HG03432 (cell line): Measurements from ENCODE around the gene VCAN.
"Not testable (repeated sequence)": the region's sequence is repeated elsewhere in the genome, so short reads cannot be mapped to it uniquely, and the experiment has no call there.

Experiments used
- ATAC-seq: cut with Tn5 transposase; IDR thresholded peaks from one replicate; pipeline ENCODE4 v1.9.1; 2021; ENCODE audit warnings: mild to moderate bottlenecking, moderate library complexity; ENCODE audit not compliant: unreplicated experiment

The VCAN gene

DNA sequence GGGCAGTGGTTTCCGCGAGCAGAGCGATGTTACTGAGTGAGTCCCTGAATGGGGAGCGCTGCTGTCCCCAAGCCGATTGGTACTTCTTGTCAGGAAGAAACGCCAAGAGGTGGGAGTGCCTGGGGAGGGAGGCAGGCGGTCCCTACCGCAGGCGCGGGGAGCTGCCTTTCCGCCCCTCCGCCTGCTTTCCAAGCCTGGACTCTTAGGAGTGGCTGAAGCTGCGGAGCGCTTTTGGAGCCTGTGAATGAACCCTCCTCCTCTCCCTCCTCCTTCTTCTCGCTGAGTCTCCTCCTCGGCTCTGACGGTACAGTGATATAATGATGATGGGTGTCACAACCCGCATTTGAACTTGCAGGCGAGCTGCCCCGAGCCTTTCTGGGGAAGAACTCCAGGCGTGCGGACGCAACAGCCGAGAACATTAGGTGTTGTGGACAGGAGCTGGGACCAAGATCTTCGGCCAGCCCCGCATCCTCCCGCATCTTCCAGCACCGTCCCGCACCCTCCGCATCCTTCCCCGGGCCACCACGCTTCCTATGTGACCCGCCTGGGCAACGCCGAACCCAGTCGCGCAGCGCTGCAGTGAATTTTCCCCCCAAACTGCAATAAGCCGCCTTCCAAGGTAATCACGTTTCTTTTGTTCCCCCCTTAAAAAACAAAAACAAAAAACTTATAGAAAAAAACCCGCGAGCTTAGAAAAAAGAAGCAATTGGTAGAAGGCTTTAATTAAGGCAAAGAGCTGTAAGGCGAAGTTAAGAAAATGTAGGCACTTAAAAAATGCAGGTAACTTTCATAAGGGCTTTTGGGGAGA is at the start of gene VCAN:
Gene VCAN (plus strand): TSS at position 340 of the 808 bp plus-strand sequence. CDS start 11,775 bp downstream, outside the sequence.
- ATAC-seq = no peak

DNA sequence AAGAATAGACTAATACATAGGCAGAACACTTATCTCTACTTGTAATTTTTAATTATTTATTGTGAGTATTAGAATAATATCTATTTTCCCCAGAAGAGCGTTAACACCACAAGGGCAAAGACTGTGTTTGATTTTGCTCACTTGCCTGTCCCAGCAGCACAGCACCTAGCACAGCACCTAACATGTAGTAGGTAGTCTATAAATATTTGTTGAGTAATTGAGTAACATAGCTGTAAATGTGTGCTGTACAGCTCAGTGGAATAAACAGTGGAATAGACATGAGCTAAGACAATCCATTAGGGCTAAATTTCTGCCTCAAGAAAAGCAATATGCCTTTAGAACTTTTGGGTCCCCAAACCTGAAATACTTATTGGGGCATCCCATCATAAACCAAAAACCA is 49.3 kb upstream of the VCAN start:
- no peak for ATAC-seq

DNA sequence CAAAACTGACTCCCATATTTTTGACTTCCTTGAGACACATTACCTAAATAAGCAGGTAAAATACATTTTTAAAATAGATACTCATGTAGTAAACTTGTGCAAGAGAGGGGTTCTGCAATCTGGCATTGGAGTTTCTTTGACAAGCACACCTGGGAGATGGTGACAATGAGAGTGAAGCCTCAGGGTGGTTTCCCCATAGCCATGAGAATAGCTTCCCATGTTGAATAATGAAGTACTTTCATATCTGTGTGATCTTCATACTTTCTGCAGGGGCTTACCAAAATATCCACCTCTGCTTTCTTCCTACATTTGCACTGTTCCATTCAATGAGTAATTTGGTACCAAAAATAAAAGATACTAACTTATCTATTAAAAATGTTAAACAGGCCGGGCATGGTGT is 44.7 kb upstream of the VCAN start:
- peak; percentile 64 for ATAC-seq

DNA sequence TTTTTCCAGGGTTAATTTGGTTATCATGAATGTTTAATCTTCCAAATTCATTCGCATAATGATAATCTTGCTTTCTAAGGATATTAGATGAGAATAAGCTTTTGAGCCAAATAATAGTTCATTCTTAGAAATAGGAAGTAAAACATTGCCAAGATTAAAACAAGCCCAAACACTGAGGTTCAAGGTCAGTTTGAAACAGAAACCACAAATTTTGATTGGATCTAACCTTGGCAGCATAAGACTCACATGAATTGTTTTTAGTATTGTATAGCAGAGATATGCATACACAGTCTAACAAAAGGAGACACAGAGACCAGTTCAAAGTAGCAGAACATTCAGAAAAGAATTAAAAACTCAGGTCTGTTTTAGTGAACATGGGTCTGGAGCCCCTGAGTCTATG is 43.4 kb upstream of the VCAN start:
- ATAC-seq = no peak

DNA sequence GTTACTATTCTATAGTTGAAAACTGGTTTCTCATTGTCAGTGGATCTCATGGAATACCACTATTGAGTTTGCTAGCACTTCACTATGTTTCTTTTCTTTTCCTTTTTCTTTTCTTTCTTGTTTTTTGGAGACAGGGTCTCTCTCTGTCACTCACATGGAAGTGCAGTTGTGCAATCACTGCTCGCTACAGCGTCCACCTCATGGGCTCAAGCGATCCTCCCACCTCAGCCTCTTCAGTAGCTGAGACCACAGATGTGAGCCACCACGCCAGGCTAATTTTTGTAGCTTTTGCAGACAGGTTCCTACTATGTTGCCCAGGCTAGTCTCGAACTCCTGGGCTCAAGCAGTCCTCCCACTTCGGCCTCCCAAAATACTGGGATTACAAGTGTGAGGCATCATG is 42.7 kb upstream of the VCAN start:
- no peak for ATAC-seq

DNA sequence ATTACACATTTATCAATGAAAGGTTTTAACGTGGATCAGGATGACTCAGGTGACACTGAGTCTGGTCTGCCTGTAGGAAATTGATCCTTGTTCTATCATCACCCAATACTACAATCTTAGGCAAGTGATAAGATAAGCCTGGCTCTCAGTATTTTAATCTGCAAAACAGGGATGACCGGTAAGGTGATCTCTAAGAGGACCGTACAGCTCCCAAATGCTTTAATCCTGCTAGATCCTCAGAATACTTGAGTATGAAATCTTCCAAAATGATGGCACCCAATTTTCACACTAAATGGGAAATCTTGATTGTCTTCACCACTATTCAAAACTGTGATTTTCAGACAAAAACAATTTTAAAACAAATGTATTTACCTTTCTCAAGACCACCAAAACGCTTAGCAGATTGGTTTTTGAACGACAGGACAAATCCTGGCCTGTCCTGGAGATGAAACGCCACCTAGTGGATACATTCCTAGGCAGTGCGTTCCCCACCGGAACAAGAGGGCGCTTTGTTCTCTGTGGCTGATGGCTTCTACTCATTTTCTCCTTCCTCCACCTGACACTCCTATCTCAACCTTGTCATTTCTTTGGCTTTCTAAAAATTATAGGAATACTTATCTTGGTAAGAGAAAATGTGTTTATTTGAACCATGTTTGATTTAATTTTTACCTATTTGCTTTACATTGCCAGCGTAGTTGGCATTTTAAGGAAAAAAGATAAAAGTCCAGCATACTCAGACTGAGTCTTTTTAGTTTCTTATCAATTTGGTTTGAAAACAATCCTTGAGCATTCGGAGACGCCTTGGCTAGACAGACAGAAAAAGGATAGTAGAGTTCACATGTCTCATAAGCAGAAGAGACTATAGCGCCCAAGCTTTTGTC is 41.2 kb upstream of the VCAN start:
- peak; percentile 71 for ATAC-seq

DNA sequence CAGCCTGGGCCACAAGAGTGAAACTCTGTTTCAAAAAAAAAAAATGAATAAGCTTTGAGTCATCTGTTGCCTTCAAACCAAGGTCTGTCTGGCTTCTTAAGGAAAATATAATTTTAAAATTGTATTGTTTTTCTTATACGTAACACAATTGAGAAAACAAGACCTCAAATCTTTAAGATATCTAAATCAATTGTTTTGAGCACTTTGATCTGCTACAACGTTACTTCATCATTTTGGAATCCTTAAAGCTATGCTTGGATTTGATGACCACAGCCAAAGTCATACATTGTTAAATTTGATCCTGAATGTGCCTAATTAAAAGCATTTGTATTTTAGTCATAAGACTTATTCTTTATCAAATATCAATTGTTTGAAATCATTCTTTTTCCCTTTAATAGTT is 37.7 kb upstream of the VCAN start:
- ATAC-seq = no peak

DNA sequence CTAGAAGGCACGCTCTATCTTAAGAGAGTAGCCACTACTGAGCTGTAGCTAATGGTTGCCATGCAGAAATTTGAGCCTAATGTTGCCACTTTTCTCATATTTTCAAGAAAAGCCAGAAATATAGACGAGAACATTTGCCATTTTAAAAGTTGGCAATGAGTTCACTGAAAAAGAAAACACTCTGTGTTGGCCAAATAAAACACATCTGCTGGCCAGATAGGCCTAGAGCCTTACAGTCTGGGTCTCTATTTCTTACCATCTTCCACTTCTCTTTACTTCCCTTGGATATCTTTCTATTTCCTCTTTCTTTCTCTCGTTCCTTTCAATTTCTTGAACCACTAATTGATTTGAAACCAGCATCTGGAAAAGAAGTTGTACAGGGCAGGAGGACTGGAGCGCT is 36.6 kb upstream of the VCAN start:
- ATAC-seq = no peak

DNA sequence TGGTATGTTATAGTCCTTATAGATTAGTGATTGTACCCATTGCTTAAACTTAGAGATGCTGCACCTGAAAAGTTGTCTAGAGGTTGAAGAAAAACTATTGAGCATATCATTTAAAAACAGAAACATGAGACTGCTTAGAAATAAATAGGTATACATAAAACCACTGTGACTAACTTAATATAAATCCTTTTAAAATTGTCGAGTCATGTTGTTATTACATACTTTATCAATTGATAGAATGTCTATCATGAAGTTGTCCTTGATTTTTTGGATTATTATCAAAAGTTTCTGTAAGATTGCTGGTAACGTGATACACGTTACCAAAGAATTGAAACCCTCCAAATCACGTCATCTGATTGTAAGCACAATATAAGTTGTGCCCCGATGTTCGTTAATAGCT is 35.3 kb upstream of the VCAN start:
- ATAC-seq = no peak

DNA sequence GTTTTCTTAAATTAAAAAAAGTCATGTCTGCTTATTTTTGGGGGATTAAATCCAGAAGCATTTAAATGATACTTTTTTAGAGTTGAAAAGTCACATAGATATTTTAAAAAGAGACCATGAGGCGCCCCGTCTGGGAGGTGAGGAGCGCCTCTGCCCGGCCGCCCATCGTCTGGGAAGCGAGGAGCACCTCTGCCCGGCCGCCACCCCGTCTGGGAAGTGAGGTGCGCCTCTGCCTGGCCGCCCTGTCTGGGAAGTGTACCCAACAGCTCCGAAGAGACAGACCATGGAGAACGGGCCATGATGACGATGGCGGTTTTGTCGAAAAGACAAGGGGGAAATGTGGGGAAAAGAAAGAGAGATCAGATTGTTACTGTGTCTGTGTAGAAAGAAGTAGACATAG is 33.8 kb upstream of the VCAN start:
- ATAC-seq = not testable (repeated sequence)

DNA sequence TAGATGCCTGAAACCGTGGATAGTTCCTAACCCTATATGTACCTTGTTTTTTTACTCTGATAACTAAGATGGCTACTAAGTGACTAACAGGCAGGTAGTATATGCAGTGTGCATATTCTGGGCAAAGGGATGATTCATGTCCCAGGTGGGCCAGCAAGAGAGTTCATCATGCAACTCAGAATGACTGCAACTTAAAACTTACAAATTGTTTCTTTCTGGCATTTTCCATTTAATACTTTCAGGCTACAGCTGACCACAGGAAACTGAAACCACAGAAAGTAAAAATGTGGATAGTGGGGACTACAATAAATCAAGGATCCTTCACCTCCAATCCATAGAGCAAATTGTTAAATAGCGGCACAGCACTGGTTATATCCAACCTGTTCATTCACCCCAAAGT is 30.7 kb upstream of the VCAN start:
- ATAC-seq = no peak

DNA sequence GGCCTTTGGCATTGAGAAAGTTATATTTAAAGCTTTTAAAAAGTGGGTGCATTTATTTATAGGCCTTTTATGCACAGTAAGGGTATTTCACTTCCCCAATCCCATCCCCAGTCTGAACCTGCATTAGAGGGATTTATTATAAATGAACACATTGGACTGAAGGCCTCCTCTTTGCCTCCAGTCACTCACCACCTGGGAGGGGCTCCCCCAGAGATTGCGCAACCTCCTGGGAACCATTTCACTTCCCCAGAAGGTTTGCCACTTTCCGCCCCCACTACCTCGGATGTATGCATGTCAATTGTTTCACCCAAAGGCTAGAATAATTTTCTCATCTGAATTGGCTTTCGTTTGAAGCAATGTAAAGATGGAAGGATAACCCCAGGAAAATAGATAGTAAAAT is 29.8 kb upstream of the VCAN start:
- no peak for ATAC-seq

DNA sequence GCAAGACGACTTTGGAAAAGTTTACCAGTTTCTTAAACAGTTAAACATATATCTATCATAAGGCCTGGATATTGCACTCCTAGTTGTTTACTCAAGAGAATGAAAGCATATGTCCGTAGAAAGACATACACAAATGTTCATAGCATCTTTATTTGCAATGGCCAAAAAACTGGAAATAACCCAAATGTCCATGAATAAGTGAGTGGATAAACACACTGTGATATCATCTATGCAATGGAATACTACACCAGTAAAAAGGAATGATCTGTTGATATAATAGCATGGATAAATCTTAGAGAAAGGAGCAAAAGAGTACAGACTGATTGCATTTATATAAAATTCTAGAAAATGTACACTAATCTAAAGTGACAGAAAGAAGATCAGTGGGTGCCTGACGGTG is 28.0 kb upstream of the VCAN start:
- no peak for ATAC-seq

DNA sequence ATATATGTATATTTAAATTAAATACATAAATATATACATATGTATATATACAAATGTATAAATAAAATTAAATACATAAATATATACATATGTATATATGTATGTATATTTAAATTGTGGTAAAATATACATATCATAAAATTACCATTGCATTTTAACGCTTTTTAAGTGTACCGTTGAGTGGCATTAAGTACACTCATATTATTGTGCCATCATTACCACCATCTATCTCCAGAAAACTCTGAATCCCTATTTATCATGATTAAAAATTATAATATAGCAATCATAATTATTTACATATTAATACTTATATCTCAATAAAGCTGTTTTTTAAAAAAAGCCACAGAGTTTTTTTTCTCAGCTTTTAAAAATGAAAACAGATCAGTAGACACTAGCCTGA is 27.1 kb upstream of the VCAN start:
- no peak for ATAC-seq

DNA sequence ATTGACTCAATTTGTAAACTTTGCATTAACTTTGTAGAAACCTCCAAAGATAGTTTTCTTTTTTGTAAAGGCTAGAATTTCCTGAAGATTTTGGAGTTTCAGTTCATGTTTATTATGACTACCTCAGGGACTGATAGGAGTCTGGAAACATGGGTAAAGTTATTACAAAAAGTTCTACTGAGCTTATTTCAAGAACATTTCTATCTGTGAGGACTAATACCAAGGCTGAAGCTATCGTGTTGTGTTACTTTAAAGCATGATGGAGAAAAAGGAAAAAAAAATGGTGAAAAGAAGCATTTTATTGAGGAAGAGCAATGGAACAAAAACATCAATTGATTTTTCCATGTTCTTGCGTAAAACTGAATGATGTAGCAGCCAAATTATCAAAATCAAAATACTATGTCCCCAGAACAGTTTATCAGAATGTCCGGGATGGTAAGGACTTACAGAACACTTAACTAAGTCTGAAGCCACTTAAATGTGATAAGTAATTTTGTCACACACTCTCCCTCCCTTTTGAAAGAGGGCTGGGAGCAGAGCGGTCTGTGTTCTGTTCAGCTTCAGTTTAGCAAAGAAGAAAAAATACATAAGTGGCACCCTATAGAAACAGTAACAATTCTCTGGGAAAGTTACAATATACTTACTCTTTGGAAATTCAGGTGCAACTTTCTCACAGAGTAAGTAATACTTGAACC is 25.1 kb upstream of the VCAN start:
- ATAC-seq = no peak

DNA sequence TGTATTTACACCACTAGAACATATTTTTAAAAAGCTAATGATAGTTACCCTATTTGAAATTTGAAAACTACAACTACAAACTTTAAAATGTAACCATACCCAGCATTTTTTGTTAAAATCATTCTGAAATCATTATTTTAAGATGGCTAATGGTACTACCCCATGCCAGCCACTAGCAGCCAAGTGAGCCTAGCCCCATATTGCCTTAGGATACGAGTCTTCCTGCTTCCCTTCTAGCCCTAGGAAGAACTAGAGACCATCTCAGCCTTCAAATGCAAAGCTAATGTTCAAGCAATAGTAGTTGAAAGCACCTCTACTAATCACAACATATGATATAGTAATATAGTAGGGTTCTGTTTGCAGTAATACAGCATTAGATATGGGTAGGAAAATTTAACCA is 24.0 kb upstream of the VCAN start:
- no peak for ATAC-seq

DNA sequence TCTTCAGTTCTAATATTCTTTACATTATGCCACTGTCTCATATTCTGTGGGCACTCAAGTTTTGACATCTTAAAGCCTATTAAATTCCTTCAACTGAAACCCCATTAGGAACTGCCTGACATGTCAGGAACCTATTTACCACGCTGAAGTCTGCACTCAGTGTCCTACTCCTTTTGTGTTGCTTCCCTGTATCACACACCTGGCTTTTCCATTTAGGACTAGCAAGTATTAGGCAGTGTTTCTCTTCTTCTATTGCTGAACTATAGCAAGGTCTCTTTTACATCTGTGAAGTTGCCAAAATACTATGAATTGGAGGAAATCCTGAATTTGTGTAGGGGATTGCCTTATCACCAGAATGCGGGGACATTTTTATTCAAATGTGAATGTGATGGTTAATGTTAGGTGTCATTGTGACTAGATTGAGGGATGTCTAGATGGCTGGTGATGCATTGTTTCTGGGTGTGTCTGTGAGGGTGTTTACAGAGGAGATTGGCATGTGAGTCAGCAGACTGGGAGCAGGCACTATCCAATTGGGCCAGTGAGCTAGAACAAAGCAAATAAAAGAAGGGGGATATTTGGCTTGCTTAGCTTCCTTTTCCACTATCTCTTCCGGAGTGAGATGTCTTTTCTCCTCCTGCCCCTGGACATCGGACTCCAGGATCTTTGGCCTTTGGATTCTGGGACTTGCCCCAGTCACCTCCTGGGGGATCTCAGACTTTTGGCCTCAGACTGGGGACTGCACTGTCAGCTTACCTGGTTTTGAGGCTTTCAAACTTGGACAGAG is 21.2 kb upstream of the VCAN start:
- ATAC-seq = no peak

DNA sequence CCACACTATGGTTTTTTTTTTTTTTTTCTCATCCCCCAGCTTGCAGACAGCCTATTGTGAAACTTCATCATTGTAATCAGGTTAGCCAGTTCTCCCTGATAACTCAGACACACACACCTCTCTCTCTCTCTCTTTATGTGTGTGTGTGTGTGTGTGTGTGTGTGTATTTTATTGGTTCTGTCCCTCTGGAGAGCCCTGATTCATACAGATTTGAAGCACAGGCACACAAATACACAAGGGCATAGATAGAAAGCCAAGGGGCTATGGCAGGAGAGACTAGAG is 20.6 kb upstream of the VCAN start:
- ATAC-seq = no peak

DNA sequence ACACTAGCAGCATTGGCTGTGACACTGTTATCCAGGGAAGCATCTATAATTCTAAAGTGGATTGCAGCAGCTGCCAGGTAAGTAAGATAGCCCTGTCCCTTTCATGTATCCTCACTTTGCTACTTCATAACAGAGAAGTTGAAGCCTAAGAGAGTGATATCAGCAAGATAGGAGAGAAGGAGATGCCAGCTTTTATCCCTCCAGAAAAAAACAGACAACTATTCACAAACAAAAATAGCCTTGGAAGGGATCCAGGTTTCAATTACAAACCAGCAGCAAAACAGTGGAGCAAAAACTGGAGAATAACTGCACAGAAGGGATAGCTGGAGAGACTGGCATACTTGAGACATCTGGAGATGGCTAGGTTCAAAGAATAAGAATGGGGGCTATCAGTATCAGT is 19.6 kb upstream of the VCAN start:
- ATAC-seq = no peak

DNA sequence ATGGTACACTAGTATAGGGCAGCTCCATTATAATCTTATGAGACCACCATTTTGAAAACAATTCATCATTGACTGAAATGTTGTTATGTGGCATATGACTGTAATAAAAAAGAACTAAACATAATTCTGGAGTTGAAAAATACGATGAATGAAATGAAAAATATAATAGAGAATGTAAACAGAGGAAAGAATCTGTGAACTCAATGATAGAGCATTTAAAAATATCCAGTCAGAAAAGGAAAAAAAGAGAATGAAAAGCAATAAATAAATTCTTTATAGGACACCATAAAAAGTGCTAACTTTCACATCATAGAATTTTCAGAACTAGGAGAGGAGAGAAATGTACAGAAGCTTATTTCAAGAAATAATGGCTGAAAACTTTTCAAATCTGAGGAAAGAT is 17.6 kb upstream of the VCAN start:
- ATAC-seq = no peak

DNA sequence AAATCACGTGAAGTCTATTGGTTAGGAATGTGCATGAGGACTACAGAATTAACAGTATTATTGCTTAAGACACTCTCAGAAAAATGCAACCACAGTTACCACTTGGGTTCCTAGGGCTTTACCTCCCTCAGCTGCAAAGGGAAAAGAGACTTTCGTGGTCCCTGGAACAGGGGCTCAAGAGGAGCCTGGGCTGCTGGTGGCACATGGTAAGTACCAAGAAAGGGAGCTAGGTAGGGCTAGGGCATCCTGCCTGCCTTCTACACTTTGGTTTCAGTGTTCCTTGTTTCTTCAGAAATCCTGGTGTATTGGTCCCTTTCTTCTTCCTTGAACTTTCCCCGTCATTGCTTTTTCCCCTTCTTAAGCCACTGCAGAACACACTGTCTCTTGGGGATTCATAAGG is 7.3 kb upstream of the VCAN start:
- no peak for ATAC-seq
